Measurements from ENCODE around the gene DBNDD1.

Gene DBNDD1

GRCh38 chr16:89958068-89958467, 61.2 kb downstream of the DBNDD1 start:
- no peak for DNase-seq

GRCh38 chr16:89957216-89957785, 62.0 kb downstream of the DBNDD1 start:
- DNase-seq, result no peak

GRCh38 chr16:89956505-89957215, 62.6 kb downstream of the DBNDD1 start:
- no peak for DNase-seq

- DNase-seq, result no peak
Observed at GRCh38 chr16:89955001-89955685, 64.1 kb downstream of the DBNDD1 start.

Data from central memory CD4-positive, alpha-beta T cell (primary cell).